LoVo (cell line): ENCODE results near the gene TUBG2.

Experiments used
- DNase-seq: peaks from one replicate; pipeline ENCODE4 v3.0.0-alpha.2; 2016; ENCODE audit warnings: low spot score

The TUBG2 gene

DNA sequence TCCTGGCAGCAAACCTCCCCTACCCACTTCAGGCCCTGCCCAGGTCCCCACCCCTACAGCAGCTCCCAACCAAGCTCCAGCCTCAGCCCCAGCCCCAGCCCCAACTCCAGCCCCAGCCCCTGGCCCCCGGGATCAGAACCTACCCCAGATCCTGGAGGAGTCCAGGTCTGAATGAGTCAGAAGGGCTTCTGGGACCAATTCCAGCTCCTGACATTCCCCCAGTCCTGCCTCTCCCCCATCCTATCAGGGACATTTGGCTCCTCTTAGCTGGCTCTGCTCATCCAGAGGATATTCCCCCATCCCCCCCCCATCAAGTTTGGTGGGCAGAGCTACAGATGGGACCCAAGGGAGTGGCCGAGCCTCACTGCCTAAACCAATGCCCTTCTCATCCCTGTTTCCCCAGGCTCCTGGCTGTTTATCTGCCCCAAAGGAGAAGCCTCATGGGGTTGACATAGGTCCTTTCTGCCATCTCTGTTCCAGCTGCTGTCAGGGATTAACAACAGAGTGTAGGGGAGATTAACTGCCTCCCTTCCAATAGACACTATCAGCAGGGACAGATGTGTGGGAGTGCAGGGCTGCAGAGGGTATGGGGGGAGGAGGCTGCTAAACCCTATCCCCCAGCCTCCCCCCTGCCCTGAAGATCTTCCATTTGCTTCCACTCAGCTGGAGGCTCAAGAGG is 39.8 kb downstream of the TUBG2 start:
- DNase-seq: no peak

DNA sequence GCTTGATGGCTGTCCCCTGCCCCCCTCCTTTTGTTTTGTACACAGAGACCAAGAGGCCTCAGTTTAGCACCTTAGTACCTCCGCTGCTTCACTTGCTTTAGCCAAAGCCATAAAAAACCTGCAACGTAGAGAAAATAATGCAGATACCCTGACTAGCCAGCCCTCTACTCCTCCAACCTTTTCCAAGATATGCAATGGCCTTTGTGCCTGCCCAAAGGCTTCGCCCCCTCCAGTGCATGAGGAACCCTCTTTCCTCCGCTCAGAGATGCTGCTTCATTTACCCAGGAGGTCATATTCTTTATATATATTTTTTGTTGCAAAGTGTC is 40.3 kb downstream of the TUBG2 start:
- no peak for DNase-seq

- DNase-seq: no peak
Observed at GRCh38 chr17:42700586-42701289, 41.7 kb downstream of the TUBG2 start.

- DNase-seq: no peak
Observed at GRCh38 chr17:42702446-42702845, 43.4 kb downstream of the TUBG2 start.

DNA sequence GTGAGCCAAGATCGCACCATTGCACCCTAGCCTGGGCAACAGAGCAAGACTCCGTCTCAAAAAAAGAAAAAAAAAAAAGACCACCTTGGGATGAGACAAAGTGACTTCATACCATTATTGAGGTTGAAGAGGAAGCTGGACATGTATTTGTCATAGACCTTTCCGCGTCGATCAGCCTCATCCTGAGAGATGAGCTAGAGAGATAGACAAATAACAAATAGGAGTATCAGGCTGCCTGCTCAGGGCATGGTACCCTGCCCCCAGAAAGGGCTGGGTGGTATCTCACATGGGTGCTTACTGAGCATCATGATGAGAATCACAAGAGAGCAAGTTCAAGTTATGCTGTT is 45.4 kb downstream of the TUBG2 start:
- DNase-seq: no peak

- DNase-seq: no peak
Observed at GRCh38 chr17:42704837-42705494, 45.9 kb downstream of the TUBG2 start.

GRCh38 chr17:42706732-42707131 is 47.6 kb downstream of the TUBG2 start:
- no peak for DNase-seq

DNA sequence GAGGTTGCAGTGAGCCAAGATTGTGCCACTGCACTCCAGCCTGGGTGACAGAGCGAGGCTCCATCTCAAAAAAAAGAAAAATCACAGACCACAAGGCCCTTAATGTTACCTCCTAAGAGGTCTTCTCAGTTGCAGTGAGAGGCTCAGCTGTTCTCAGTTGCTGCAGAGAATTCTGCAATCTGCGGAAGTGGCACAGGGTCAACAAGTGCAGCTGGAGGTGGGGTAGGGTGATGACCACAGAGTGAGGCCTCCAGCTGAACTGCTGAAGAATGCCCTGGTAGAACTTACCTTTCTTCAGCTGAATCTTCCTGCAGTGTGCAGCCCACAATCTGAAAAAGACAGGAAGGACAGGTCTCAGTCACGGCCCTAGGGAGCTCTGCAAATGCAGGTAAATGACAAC is 49.5 kb downstream of the TUBG2 start:
- DNase-seq: no peak

DNA sequence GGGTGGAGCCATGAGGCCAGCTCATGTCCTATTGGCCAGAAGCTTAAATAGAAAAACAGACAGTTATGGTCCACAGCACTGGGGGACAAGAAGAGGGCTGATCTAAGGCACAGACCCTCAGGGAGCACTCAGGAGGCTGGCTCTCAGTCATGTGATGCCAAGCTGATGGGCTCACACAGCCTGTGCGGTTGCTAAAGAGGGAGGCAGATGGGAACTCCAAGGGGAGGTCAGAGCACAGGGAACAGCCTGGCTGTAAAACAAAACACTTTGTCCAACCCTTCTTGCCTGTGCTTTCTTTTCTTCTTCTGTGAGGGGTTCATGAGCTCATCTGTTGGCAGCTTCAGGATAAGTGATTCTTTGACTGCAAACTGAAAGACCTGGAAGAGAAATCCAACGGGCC is 50.5 kb downstream of the TUBG2 start:
- DNase-seq: no peak
